GM10847 (cell line): ENCODE results near the gene SHPK.
A peak's percentile ranks its signal among the peaks of the same experiment; 100 is the strongest.

Experiments used
- POLR2A ChIP-seq: IDR thresholded peaks from 2 replicates; pipeline ENCODE4 v1.6.1; 2011; ENCODE audit not compliant: insufficient read length; ENCODE audit errors: extremely low read depth

The SHPK gene

GRCh38 chr17:3558603-3559269 lies 77.3 kb downstream of the SHPK start:
- TF ChIP-seq POLR2A = peak; percentile 45
